Erythroblast (primary cell): Measurements from ENCODE around the gene BTNL9.

ENCODE experiments used
- GATA1 ChIP-seq: IDR thresholded peaks from 2 replicates; pipeline ENCODE4 v1.6.1; 2011; ENCODE audit warnings: low read depth, mild to moderate bottlenecking, control low read depth, low read length, moderate library complexity
- POLR2A ChIP-seq: IDR thresholded peaks from 2 replicates; pipeline ENCODE4 v1.6.1; 2011; ENCODE audit warnings: mild to moderate bottlenecking, low read length

DNA sequence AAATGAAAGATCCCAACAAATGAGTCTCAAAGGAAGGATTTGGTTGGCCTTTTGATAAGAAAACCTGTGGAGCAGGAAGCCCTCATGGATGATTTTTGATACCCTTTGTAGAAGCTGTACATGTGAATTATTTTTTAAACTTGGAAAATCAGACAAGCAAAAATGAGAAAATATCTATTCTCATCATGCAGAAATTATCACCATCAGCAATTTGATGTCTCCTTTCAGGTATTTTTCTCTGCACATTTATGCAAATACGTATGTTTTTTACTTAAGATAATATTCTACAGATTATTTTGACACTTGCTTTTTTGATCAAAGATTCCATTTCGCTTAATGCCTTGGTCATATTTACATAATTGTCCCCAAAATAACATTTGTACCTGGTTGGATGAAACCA lies 7.2 kb downstream of the BTNL9 start:
- no peak for TF ChIP-seq POLR2A
- TF ChIP-seq GATA1: no peak
